ENCODE results near the gene TIMM13. TPM values are rescaled to one million over a fixed set of nuclear protein-coding genes. Genes with fewer than 3 reads are reported as not detected.
A peak's percentile ranks its signal among the peaks of the same experiment; 100 is the strongest.

TIMM13 gene
- total and polyA plus RNA-seq, 2 of the 8 experiments (the other 6 are each of a cell fraction or from before 2014, with no cell fraction given), result 270 to 275 TPM

GRCh38 chr19:2474232-2475017, 47.0 kb upstream of the TIMM13 start (continued):
- no peak for TF ChIP-seq CHD7 (IDR thresholded peaks at IDR 0.05; ENCODE audit: insufficient replicate concordance, low read length)
- TF ChIP-seq POLR2AphosphoS5 (IDR thresholded peaks at IDR 0.05; ENCODE audit: low read depth, low read length), result no peak
- no peak for TF ChIP-seq SIX5 (IDR thresholded peaks at IDR 0.05; ENCODE audit: low read depth, low read length)
- no peak for TF ChIP-seq USF2 (IDR thresholded peaks at IDR 0.05; ENCODE audit: low read length)
- TF ChIP-seq RFX5 (IDR thresholded peaks at IDR 0.05; ENCODE audit: borderline replicate concordance, low read depth, low read length), result no peak
- TF ChIP-seq TAF1 (IDR thresholded peaks at IDR 0.05; ENCODE audit: low read depth, low read length), result 0 out of 2 replicates have a peak, but pooled peaks have one; percentile 14
- peak; percentile 59; the same call in 1 of the 2 replicates for TF ChIP-seq CREB1 (IDR thresholded peaks at IDR 0.05)
- TF ChIP-seq EZH2 (IDR thresholded peaks at IDR 0.05; ENCODE audit: low read depth, low read length, severe bottlenecking), result no peak
- TF ChIP-seq CTBP2 (IDR thresholded peaks at IDR 0.05; ENCODE audit: borderline replicate concordance, insufficient read depth, insufficient read length, low read length), result no peak

Data from H1 (cell line).